Renal pelvis (tissue), 4 donors: ENCODE measurements around the gene ITGA8. TPM values are rescaled to one million over a fixed set of nuclear protein-coding genes. Genes with fewer than 3 reads are reported as not detected.
"Not testable (repeated sequence)": the region's sequence is repeated elsewhere in the genome, so short reads cannot be mapped to it uniquely, and the experiment has no call there.

Experiments used
- DNase-seq: peaks from one replicate; pipeline ENCODE4 v3.0.0-alpha.2; 2013
- polyA plus RNA-seq, 3 donors: library from polyadenylated mRNA; unstranded; fragments of 120-200 nt; gene quantifications; one replicate each; pipeline ENCODE4 v1.2.1, GENCODE V29; 2013; ENCODE audit not compliant: insufficient read length in 3 of 3

ITGA8 gene
- polyA plus RNA-seq, 3 donors, result 27.8 to 46.1 (median 39.0) TPM

DNA sequence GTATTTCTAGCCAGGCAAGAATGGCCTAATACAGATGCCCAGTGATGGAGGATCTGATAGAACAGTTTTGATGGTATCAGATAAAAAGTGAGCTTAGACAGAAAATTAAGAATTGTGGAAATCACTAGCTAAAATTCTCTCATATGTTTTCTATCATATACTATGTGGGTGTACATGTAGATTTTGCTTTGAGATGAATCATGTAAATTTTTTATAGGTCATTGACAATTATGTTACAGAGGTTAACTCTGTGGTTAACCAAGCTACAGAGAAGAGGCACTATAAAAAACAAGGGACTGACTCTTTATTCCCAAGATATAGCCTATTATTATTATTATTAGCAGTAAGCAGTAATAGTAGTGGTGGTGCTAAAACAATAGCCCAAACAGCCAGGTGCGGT, 156.5 kb downstream of the ITGA8 start:
- no peak for DNase-seq

DNA sequence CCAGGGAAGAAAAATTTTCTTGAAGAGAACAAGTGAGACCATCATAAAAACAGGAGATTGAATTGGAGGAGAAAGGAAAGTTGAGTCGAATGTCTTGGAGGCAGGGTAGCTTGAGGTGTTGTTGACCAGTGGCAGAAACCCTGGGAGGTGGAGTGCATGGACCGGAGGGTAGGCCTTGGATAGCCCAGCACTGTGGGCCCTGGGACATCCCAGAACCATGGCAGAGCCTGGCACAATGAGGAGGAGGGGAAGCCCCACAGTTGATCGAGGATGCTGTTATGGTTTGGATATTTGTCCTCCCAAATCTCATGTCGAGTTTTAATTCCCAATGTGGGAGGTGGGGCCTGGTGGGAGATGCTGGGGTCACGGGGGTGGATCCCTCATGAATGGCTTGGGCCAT, 157.1 kb downstream of the ITGA8 start:
- no peak for DNase-seq

DNA sequence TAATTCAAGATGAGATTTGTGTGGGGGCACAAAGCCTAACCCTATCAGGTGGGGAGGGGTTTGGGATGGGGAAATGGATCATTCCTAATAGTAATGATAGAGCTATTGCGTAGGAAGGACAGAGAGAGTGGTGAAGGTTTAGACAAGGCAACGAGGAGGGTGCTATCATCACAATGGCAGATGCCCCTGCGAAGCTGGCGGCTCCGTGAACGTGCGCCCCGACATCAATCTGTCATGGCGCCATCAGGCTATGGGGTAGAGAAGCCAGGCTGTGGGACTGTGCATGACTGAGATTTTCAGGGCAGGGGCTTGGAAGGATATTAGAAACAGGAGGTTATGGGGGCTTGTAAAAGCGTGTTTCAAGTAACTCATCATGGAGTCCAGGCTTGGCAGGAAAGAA, 157.6 kb downstream of the ITGA8 start:
- no peak for DNase-seq

DNA sequence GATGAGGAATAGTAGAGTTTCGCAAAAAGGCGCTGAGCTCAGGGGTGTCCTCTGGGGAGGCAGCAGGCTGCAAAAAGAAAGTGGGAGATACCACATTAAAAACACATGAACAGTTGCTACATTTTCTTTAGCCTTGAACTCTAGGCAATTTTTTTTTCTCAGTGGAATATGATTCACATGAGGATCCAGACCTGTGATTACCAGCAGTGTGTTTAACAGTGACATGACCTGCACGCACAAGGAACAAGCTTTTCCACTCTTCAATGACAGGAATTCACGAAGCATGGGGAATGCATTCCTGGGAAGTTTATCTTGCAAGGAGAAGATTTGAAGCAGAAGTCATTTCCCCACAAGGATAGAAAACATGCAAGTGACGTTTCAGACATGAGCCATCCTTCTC, 161.6 kb downstream of the ITGA8 start:
- DNase-seq, result no peak

DNA sequence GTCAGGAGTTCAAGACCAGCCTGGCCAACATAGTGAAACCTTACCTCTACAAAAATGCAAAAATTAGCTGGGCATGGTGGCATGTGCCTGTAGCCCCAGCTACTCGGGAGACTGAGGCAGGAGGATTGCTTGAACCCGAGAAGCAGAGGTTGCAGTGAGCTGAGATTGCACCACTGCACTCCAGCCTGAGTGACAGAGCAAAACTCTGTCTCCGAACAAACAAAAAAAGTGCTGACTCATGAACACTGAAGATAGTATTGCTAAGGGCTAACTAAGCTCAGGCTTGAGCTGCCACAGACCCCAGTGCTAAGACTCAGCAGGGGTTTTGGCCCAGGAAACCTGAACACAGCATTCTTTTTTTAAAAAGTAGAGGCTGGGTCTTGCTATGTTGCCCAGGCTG, 162.6 kb downstream of the ITGA8 start:
- DNase-seq, result not testable (repeated sequence)

DNA sequence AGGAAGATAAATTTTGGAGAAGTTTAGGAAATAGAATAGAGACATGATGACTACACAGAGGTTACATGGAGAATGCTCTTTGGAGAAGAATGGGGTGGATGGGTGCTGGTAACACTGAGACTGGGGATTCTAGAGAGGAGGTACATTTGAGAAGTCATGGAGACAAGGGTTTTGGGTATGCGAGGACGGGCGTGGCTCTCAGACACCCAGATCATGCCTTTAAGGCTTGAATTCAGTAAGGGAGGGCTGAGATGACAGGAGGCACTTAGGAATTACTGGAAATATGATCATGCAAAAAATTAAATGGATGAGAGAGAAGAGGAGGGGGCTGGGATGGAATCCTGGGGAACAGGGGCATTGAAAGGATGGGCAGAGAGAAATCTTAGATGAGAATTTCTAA, 168.8 kb downstream of the ITGA8 start:
- DNase-seq, result no peak

DNA sequence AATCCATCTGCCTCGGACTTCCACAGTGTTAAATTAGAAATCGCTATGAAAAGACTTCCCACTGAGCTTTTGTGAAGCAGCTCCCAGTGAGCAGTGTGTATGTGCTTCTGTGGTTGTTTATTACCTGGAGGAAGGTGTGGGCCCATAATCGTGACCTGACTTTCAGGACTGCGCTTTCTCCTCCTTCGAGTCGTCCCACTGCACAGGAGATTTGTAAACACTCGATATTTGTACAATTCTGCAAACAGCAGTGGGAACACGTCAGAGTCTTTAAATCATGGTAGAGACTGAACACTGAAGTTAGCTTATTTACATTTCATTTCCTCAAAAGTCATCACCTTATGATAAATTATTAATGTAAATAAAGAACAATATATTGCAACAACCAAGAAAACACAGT, 171.4 kb downstream of the ITGA8 start:
- peak; percentile 19 for DNase-seq

DNA sequence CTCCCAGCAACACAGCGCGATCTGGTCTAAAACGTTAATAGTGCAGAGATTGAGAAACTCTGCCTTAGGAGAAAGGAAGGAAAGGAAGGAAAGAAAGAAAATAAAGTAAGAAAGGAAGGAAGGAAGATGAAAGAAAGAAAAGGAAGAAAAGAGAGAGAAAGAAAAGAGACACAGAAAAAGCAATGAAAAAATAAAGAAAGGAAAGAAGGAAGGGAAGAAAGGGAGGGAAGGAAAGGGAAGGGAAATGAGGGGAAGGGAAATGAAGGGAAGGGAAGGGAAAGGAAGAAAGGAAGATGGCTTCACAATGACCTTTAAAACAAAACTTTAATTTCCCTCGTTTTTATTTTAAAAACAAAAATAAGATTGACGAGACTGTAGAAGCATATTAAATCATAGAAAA, 173.1 kb downstream of the ITGA8 start:
- DNase-seq, result no peak

DNA sequence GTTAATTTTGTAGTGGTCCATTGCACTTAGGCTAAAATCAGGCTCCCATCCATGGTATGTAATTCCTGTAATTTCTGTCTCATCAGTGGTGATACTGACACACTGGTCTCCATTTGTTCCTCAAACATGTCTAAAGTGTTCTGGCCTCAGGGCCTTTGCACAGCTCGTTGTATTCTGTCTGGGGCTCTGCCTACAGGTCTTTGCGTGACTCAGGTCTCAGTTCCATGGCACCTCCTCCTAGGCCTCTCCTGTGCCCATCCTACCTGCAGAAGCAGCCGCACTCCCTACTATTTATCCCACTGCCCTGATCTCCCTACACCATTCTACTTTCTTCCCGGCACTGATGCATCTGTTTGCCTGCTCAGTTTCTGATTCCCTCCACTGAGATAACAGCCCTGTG, 173.8 kb downstream of the ITGA8 start:
- DNase-seq, result no peak

DNA sequence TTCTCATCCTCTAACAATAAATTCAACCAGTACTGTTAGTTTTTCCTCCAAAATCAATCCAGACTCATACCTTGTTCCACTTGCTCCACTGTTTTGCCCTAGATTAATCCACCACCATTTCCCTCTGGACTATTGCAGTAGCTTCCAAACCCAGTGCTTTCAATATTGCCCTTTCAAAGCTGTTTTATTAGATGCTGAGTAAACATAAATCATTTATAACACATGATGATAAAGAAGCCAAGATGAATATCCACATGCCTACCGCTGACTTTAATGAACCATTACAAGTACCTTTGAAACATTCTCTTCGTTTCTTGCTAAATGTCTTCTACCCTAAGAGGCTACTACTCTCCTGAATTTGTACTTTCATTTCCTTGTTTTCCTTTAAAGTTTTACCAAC, 174.5 kb downstream of the ITGA8 start:
- DNase-seq, result no peak

DNA sequence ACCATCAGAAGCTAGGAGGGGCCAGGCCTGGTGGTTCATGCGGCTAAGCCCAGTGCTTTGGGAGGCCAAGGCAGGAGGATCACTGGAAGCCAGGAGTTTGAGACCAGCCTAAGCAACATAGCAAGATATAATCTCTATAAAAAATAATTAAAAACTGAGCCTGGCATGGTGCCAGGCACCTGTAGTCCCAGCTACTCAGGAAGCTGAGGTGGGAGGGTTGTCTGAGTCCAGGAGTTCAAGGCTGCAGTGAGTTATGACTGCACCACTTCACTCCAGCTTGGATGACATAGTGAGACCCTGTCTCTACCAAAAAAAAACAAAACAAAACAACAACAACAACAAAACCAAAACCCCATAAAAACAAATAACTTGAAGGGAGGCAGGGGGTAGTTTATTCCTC, 175.7 kb downstream of the ITGA8 start:
- DNase-seq, result no peak

DNA sequence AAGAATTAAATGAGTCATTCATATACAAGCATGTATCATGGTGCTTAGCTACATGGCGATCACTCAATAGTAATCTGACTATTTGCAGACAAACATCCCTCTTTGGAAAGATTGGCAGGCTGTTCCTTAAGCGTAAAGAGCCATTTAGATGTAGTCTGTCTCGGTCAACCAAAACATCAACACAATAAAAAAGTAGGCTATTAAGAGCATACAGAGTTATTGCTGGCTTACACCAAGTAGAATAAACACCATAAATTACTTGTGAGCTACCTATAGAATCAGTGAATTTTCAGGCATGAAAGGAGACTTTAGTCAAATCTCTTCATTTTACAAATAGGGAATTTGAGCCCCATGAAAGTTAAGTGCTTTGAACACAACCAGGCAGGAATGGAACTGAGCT, 176.9 kb downstream of the ITGA8 start:
- no peak for DNase-seq

DNA sequence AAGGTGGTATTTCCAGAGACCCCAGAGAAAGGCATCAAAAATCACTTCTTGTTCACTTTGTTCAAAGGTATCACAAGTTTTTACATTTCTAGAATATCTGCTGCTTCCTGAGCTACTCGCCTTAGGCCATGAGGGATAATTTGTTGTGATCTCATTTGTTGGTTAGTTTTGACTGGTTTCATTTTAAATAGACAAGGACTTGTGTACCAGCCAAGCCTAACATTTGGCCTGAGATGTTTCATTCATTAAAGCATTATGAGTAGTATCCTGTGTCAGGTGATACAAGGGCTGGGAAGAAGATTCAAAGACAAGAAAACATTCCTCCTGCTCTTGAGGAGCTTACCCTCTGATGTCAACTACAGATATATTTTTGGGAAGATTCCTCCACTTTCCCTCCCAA, 178.3 kb downstream of the ITGA8 start:
- no peak for DNase-seq

DNA sequence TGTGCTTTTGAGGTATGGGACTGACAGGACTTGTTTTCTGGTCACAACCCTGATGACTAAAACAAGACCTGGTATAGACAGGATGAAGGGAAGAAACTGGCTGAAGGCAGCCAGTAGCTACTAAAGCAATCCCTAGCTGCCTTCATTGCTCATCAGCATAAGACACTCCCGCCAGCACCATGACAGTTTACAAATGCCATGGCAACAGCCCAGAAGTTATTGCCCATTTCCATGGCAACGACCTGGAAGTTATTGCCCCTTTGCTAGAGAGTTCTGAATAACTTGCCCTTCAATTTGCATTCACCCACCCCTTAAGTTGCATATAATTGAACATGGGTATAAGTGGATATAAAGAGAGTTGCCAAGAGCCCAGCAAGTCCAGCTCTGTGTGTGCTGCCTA, 179.0 kb downstream of the ITGA8 start:
- DNase-seq, result no peak

DNA sequence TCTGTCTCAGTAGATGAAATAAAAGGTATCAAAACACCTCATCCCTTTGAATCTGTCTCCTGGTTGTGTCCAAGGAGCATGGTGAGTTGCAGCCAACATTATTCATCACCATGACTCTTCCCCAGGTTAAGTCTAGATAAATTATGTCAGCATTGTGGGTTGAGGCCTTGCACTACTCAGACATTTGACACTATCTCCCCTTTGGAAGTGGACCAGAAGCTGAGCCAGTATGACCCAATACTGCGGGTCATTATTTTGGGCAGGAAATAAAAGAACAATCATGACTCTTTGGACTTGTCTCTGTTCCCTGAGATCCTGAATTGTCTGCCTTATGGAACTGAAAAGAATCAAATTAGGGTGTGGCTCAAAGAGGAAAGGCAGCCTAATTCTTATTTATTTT, 180.5 kb downstream of the ITGA8 start:
- DNase-seq, result no peak

DNA sequence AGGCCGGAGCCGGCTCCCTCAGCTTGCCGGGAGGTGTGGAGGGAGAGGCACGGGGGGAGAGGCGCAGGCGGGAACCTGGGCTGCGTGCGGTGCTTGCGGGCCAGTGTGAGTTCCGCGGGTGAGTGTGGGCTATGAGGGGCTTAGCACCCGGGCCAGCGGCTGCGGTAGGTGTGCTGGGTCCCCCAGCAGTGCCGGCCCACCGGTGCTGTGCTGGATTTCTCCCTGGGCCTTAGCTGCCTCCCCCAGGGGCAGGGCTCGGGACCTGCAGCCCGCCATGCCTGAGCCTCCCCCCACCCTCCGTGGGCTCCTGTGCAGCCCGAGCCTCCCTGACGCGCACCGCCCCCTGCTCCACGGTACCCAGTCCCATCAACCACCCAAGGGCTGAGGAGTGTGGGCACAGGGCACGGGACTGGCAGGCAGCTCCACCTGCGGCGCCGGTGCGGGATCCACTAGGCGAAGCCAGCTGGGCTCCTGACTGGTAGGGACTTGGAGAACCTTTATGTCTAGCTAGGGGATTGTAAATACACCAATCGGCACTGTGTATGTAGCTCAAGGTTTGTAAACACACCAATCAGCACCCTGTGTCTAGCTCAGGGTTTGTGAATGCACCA, 184.7 kb downstream of the ITGA8 start:
- DNase-seq, result not testable (repeated sequence)

DNA sequence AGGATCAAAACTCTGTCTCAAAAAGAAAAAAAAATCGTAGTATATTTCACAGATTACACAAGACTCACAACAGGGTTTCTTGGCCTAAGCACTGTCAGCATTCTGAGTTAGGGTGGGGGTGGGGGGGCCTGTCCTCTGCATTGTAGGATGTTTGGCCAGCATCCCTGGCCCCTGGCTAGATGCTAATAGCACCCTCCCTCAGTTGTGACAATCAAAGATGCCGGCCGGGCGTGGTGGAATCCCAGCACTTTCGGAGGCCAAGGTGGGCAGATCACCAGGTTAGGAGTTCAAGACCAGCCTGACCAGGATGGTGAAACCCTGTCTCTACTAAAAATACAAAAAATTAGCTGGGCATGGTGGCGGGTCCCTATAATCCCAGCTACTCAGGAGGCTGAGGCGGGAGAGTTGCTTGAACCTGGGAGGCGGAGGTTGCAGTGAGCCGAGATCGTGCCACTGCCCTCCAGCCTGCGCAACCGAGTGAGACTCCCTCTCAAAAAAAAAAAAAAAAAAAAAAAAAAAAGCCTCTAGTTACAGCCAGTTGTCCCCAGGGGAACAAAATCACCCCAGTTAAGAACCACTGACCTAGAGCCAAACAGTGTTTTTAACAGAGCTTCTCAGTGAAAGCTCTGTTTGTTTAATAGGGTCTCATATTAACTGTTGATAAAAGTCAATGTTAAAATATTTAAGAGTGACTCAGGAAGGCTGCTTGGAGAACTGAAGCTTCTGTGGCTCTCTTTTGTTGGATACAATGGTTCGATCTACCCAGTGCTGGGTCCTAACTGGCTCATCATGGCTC, 187.6 kb downstream of the ITGA8 start:
- DNase-seq, result no peak

DNA sequence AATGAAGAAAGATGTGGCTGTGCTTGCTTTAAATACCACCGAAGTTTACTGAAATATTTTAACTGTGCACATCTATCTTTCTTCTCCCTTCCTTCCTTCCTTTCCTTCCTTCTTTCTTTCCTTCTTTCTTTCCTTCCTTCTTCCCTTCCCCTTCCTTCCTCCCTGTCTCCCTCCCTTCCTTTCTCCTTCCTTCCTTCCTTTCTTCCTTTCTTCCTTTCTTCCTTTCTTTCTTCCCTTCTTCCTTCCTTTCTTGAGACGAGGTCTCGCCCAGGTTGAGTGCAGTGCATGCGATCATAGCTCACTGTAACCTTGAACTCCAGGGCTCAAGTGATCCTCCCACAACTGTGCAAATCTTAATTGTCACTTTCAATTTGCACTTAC, 190.9 kb downstream of the ITGA8 start:
- DNase-seq, result no peak

DNA sequence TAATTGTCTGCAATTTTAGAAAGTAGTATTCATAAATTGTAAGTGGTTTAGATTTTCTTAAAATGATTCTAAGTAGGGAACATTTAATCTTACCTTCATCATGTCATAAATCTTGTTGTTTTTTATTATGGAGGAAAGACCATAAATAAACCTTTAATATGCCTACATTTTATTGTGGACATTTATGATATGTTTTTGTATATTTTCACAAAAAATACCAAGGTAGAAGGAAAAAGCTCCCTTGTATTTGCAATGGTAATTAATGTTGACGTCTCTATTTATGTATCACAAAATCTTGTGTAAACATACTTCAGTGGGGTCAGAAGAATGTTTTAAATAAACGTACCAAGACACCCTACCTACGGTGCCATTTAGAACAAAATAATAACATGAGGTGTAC, 193.0 kb downstream of the ITGA8 start:
- no peak for DNase-seq

DNA sequence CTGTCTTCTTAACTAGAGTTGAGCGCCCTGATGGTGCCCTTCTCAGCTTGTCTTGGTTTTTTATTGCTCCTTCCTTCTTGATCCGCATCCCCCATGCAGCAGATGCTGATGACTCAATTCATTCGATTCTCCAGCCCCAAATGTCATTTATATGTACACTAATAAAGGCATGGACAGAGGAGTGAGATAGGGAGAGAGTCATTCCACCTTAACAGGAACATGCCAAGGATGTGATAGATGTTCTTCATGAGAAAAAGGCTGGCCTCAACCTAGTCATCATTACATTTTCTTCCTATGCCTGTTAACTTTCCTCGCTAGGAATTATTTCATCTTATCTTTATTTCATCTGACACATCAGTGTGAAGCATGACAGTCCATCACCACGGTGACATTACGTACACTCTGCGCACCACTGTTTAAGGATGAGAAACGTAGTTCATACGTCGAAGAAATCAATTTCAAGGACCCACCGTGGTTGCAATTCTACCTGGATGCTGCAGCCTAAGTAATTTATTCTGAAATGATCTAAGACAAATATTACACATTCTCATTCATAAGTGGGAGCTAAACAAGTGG, 198.3 kb downstream of the ITGA8 start:
- DNase-seq, result no peak

DNA sequence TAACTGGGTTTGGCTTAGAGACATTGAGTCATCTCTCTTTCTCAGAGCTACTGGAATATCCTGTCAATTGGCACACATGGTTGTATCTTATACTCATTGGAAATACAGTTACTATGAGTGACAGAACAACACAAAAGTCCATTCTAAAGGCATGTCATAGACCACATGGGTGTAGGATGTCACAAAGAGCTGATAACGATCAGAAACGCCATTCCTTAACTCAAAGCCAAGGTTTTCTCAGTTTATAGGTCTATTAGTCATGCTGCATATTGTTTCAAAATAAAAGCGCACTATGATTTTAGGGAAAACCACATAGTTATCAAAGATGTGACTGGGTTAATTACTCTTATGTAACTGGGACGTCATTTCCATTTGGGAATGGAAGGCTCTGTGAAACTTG, 201.5 kb downstream of the ITGA8 start:
- DNase-seq, result no peak

DNA sequence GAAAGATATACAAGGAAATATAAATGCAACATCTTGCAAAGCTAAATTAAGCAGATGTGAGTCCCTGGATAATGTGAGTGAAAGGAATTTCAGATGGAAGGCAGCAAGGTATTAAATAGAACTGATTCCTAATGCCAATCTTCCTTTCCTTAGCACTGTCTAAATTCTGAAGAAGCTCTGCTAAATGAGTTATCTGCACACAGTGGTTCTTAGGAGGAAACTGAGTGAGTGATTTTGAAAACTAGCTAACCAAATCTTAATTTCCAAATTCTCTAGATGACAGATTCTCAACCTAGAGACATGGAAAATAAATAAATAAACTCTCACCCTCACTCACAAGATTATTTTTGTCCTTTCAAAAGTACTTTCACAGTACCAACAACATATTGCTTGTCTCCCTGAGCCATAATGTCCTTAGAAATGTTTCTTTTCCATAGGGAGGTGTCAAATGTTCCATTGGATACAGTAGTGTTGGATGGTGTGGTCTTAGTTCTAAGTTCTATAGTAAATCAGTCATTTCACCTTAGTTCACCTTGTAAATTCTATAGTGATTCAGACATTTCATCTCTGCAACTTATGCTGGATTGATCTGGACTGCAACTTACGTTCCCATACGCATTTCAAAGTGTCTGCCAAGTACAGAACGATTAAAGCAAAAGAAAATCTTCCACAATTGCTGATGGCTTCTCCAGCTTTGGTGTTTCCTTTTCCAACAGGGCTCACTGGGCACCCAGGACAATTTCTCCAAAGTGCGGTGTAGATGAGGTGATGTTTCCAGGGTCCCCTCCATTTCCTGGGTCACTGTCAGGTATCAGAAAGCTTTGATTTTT, 203.3 kb downstream of the ITGA8 start:
- DNase-seq, result no peak

DNA sequence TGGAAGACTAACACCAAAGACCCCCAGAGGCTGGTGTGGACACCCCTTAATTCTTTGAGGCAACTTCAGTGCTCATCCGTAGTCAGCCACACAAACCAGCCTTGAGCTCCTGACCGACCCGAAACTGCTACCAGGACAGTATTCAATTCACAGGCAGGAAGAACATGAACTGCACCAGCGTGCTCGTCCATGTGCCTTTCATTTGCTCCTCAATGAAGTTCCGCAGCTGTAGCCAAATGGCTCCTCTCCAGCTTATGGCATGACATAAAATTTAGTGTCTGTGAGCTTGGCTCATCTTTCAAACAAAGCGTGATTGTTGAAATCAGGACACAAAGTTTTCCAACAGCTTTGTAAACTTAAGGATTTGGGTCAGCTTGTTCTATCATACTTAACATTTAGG, 204.5 kb downstream of the ITGA8 start:
- DNase-seq, result peak; percentile 21
